SK-N-MC (cell line): Measurements from ENCODE around the gene FADS3.

ENCODE experiments used
- DNase-seq: peaks from one replicate; pipeline ENCODE4 v3.0.0-alpha.2; 2011; ENCODE audit warnings: low read depth, low spot score
- H3K27ac ChIP-seq: fragments of 200-600 bp; sonication (generic); 2 replicates; pipeline ENCODE4 v1.5.1; 2016; ENCODE audit warnings: mixed run types
- H3K36me3 ChIP-seq: fragments of 200-600 bp; sonication (generic); 2 replicates; pipeline ENCODE4 v1.6.1; 2017; ENCODE audit warnings: antibody characterized with exemption, low read length, mixed read lengths; ENCODE audit not compliant: insufficient read depth
- H3K4me3 ChIP-seq: fragments of 200-600 bp; sonication (generic); 2 replicates; pipeline ENCODE4 v1.5.1; 2016
- H3K9ac ChIP-seq: fragments of 200-600 bp; sonication (generic); 2 replicates; pipeline ENCODE4 v1.8.0; 2017; ENCODE audit warnings: mixed run types, mixed read lengths; ENCODE audit not compliant: insufficient read length
- H3K9me3 ChIP-seq: fragments of 200-600 bp; sonication (generic); 2 replicates; pipeline ENCODE4 v1.6.1; 2017; ENCODE audit warnings: low read depth, mild to moderate bottlenecking, antibody characterized with exemption, low read length, moderate library complexity, mixed read lengths
- EZH2 ChIP-seq: fragments of 200-600 bp; sonication (generic); IDR thresholded peaks from one replicate; pipeline ENCODE4 v1.6.1; 2017; ENCODE audit warnings: antibody characterized with exemption
- FOXP2 ChIP-seq: optimal IDR thresholded peaks from 2 replicates; pipeline ENCODE3; 2011; ENCODE audit warnings: mild to moderate bottlenecking, moderate library complexity; ENCODE audit not compliant: insufficient read depth; ENCODE audit errors: extremely low read length, control extremely low read depth
- POLR2AphosphoS5 ChIP-seq: IDR thresholded peaks from 2 replicates; pipeline ENCODE4 v1.6.1; 2012; ENCODE audit warnings: mild to moderate bottlenecking, low read depth, low read length, borderline replicate concordance

Gene FADS3

GRCh38 chr11:61917334-61918109 lies 26.2 kb upstream of the FADS3 start, which contains the start of gene RAB3IL1:
TSS of gene RAB3IL1 (minus strand) at chr11:61917566. CDS start at chr11:61917367, 199 bp downstream.
- peak within 1 kb of the TSS; percentile 79 for H3K4me3 ChIP-seq
- peak within 1 kb of the TSS; percentile 60 for H3K9ac ChIP-seq
- no peak for DNase-seq
- no peak within 1 kb of the TSS for H3K27ac ChIP-seq
- no peaks in the 10 kb centered on the region for H3K36me3 ChIP-seq
- H3K9me3 ChIP-seq = no peaks in the 10 kb centered on the region
- TF ChIP-seq FOXP2 (no peak), POLR2AphosphoS5 (no peak), EZH2 (no peak)

GRCh38 chr11:61916737-61917333 lies 25.5 kb upstream of the FADS3 start:
- Histone ChIP-seq H3K4me3 (peak overlapping the region; percentile 79), H3K9ac (peak overlapping the region; percentile 60), H3K27ac (no peak overlapping the region), H3K9me3 (no peaks in the 10 kb centered on the region), H3K36me3 (no peaks in the 10 kb centered on the region)
- no peak for DNase-seq
- TF ChIP-seq EZH2 (no peak), FOXP2 (no peak)

- H3K9ac ChIP-seq = no peak overlapping the region
- no peaks in the 10 kb centered on the region for H3K9me3 ChIP-seq
- TF ChIP-seq EZH2 (no peak), FOXP2 (no peak), POLR2AphosphoS5 (no peak)
- no peak overlapping the region for H3K27ac ChIP-seq
- no peaks in the 10 kb centered on the region for H3K36me3 ChIP-seq
- DNase-seq = no peak
- H3K4me3 ChIP-seq = no peak overlapping the region
These were observed 23.3 kb upstream of the FADS3 start for GRCh38 chr11:61914471-61915171.

- DNase-seq = no peak
- H3K36me3 ChIP-seq = no peaks in the 10 kb centered on the region
- H3K27ac ChIP-seq = no peak overlapping the region
- no peak overlapping the region for H3K9ac ChIP-seq
- no peak overlapping the region for H3K4me3 ChIP-seq
- TF ChIP-seq FOXP2 (no peak), POLR2AphosphoS5 (no peak), EZH2 (no peak)
- no peaks in the 10 kb centered on the region for H3K9me3 ChIP-seq
These were observed 22.5 kb upstream of the FADS3 start for GRCh38 chr11:61913699-61914395.

GRCh38 chr11:61912991-61913698 lies 21.8 kb upstream of the FADS3 start:
- Histone ChIP-seq H3K9ac (no peak overlapping the region), H3K27ac (no peak overlapping the region), H3K9me3 (no peaks in the 10 kb centered on the region), H3K4me3 (no peak overlapping the region), H3K36me3 (no peaks in the 10 kb centered on the region)
- no peak for DNase-seq
- TF ChIP-seq FOXP2 = no peak
- no peak for TF ChIP-seq EZH2
- no peak for TF ChIP-seq POLR2AphosphoS5

- H3K9ac ChIP-seq = no peak overlapping the region
- no peak overlapping the region for H3K27ac ChIP-seq
- no peaks in the 10 kb centered on the region for H3K9me3 ChIP-seq
- no peak for DNase-seq
- H3K36me3 ChIP-seq = no peaks in the 10 kb centered on the region; the same call in 1 of the 2 replicates
- no peak for TF ChIP-seq POLR2AphosphoS5
- no peak for TF ChIP-seq FOXP2
- TF ChIP-seq EZH2 = no peak
- H3K4me3 ChIP-seq = no peak overlapping the region
These were observed 21.2 kb upstream of the FADS3 start for GRCh38 chr11:61912530-61912898.

- H3K4me3 ChIP-seq = no peak overlapping the region
- H3K36me3 ChIP-seq = no peaks in the 10 kb centered on the region; the same call in 1 of the 2 replicates
- TF ChIP-seq POLR2AphosphoS5 (no peak), EZH2 (no peak), FOXP2 (no peak)
- H3K9ac ChIP-seq = no peak overlapping the region
- no peaks in the 10 kb centered on the region for H3K9me3 ChIP-seq
- no peak for DNase-seq
- H3K27ac ChIP-seq = no peak overlapping the region
These were observed 20.6 kb upstream of the FADS3 start for GRCh38 chr11:61911701-61912529.
